Stomach (tissue), 4 donors: Measurements from ENCODE around the gene NF1.

Source experiments
- CTCF ChIP-seq, 7 experiments: fragments of 450-650 bp in 4 of 7; fragments of 200-600 bp in 3 of 7; sonication (generic) in 3 of 7; IDR thresholded peaks; one replicate each; pipeline ENCODE4 v1.5.1; 2016 to 2019; ENCODE audit warnings: antibody characterized with exemption in 7 of 7, control low read depth in 2 of 7, mild to moderate bottlenecking in 1 of 7
- POLR2A ChIP-seq, 4 donors: fragments of 450-650 bp; IDR thresholded peaks; one replicate each; pipeline ENCODE4 v1.6.1; 2016; ENCODE audit warnings: antibody characterized with exemption in 4 of 4, control low read depth in 2 of 4, mild to moderate bottlenecking in 1 of 4, moderate library complexity in 1 of 4

- TF ChIP-seq CTCF (IDR thresholded peaks at IDR 0.05) (no peak), POLR2A (IDR thresholded peaks at IDR 0.05) (no peak)
Measured at GRCh38 chr17:31415004-31415454, 320.3 kb downstream of the NF1 start.
